HG02852 (cell line): ENCODE results near the gene DAGLB.
A peak's percentile ranks its signal among the peaks of the same experiment; 100 is the strongest.
"Not testable (repeated sequence)": the region's sequence is repeated elsewhere in the genome, so short reads cannot be mapped to it uniquely, and the experiment has no call there.

ENCODE experiments used
- ATAC-seq: cut with Tn5 transposase; IDR thresholded peaks from one replicate; pipeline ENCODE4 v1.9.1; 2021; ENCODE audit warnings: mild to moderate bottlenecking, moderate library complexity; ENCODE audit not compliant: unreplicated experiment

DAGLB gene

GRCh38 chr7:6463609-6464008, 15.9 kb upstream of the DAGLB start:
- ATAC-seq: not testable (repeated sequence)

- no peak for ATAC-seq
Observed at GRCh38 chr7:6461946-6462550, 14.3 kb upstream of the DAGLB start.

GRCh38 chr7:6460990-6461584, 13.3 kb upstream of the DAGLB start:
- no peak for ATAC-seq

GRCh38 chr7:6460303-6460702, 12.5 kb upstream of the DAGLB start:
- no peak for ATAC-seq

GRCh38 chr7:6458676-6459075, 10.9 kb upstream of the DAGLB start:
- not testable (repeated sequence) for ATAC-seq

- no peak for ATAC-seq
Observed at GRCh38 chr7:6453734-6454133, 6.0 kb upstream of the DAGLB start.

- ATAC-seq: no peak
Observed at GRCh38 chr7:6451224-6451705, 3.5 kb upstream of the DAGLB start.

- not testable (repeated sequence) for ATAC-seq
Observed at GRCh38 chr7:6450591-6450990, 2.8 kb upstream of the DAGLB start.

- not testable (repeated sequence) for ATAC-seq
Observed at GRCh38 chr7:6449884-6450283, 2.1 kb upstream of the DAGLB start.

- no peak for ATAC-seq
Observed at GRCh38 chr7:6448943-6449543, 1.3 kb upstream of the DAGLB start.

- peak; percentile 28 for ATAC-seq
Observed at GRCh38 chr7:6446838-6447580, 745 bp downstream of the DAGLB start.

- no peak for ATAC-seq
Observed at GRCh38 chr7:6444516-6445269, 3.1 kb downstream of the DAGLB start.

- no peak for ATAC-seq
Observed at GRCh38 chr7:6443372-6443941, 4.3 kb downstream of the DAGLB start.

GRCh38 chr7:6442114-6442513, 5.6 kb downstream of the DAGLB start:
- ATAC-seq: no peak

- no peak for ATAC-seq
Observed at GRCh38 chr7:6440381-6440780, 7.4 kb downstream of the DAGLB start.

GRCh38 chr7:6438427-6438826, 9.3 kb downstream of the DAGLB start:
- ATAC-seq: no peak

GRCh38 chr7:6437251-6437650, 10.5 kb downstream of the DAGLB start:
- no peak for ATAC-seq

- ATAC-seq: no peak
Observed at GRCh38 chr7:6436385-6436685, 11.4 kb downstream of the DAGLB start.

- peak; percentile 79 for ATAC-seq
Observed at GRCh38 chr7:6435486-6436384, 12.0 kb downstream of the DAGLB start.
